GM19025 (cell line): ENCODE results near the gene ACKR3.

Experiments used
- ATAC-seq: cut with Tn5 transposase; IDR thresholded peaks from one replicate; pipeline ENCODE4 v1.9.1; 2021; ENCODE audit warnings: mild to moderate bottlenecking, low read depth, moderate library complexity; ENCODE audit not compliant: unreplicated experiment

Gene ACKR3

DNA sequence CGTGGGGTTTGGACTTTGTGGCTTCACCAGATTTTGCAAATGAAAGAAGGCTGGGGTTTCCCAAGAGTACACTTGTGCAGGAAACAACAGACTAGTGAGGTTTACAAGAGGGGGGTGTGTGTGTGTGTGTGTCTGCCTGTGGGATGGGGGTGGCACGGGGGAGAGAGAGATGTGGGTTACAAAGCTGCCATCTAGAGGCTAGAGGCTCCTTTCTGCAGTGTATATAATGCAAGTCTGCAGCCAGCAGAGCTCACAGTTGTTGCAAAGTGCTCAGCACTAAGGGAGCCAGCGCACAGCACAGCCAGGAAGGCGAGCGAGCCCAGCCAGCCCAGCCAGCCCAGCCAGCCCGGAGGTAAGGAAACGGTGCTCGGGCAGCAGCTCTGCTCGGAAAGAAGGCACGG, at the start of gene ACKR3:
Gene ACKR3 (plus strand): TSS at position 253 of the 401 bp plus-strand sequence. CDS start 10,641 bp downstream, outside the sequence.
- ATAC-seq = peak; percentile 75

DNA sequence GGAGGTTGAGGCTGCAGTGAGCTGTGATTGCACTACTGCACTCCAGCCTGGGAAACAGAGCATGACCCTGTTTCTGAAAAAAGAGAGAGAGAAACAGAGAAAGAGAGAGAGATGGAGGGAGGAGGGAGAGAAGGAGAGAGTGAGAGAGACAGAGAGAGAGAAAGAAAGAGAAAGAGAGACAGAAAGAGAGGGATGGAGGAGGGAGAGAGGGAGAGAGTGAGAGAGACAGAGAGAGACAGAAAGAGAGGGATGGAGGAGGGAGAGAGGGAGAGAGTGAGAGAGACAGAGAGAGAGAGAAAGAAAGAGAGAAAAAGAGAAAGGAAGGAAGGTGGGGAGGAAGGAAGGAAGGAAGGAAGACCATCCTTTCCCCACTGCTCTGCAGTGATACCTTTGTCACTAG, 48.1 kb upstream of the ACKR3 start:
- no peak for ATAC-seq

DNA sequence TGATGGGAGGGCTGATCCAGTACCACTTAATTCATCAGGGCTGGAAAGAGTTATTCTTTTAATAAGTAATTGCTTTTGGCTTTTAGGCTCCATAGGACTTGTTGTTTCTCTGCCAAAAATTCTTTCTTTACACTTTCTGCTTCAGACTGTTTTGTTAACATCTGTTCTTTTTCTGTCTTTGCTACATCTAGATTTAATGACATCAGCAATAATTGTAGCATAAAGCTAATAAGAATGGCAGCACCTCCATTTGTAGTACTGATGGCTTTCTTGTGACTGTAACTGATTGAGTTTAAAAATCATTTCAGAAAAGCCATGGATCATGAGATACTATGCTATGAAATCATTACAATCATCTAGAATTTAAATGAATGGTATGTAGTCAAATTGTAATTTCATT, 46.4 kb upstream of the ACKR3 start:
- no peak for ATAC-seq

- no peak for ATAC-seq
Measured at GRCh38 chr2:236525411-236525997, 44.1 kb upstream of the ACKR3 start.

- no peak for ATAC-seq
Measured at GRCh38 chr2:236526455-236527158, 43.0 kb upstream of the ACKR3 start.

DNA sequence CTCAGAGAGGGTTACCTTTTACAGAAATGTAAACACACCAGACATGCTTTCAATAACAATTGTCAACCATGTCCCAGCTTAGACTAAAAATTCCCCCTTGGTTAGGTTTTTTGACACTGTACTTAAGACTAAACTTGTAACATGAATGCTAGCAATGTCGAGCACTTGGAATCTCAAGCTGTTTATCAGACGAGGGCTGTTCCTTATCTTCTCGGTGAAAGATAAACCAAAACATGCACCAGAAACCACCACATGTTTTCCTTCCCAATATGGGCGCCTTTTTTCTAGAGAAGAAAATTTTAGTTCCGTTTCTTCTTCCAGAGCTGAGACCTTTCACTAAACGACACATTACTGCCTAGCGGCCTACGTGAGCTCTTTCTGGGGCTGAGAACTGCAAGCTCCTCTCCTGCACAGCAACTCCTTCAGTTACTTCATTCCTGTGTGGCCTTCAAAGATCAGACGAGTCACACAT, 42.4 kb upstream of the ACKR3 start:
- no peak for ATAC-seq

DNA sequence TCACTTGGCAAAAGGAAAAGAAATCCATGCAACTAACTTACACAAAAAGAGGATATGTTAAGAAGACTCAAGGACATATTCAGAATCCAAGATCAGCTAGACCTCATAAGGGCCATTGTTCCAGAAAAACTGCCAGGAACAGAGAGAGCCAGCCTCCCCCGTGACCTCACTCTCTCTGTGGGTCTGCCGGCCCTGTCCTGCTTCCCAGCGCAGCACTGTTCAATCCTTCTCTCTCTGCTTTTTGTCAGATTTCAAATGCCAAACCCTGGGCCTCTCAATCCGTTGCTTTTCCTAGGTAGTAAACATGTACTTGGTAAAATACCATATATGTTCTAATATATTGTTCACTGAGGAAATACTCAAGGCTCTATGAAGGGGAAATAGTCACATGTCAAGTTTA, 40.0 kb upstream of the ACKR3 start:
- ATAC-seq = no peak

DNA sequence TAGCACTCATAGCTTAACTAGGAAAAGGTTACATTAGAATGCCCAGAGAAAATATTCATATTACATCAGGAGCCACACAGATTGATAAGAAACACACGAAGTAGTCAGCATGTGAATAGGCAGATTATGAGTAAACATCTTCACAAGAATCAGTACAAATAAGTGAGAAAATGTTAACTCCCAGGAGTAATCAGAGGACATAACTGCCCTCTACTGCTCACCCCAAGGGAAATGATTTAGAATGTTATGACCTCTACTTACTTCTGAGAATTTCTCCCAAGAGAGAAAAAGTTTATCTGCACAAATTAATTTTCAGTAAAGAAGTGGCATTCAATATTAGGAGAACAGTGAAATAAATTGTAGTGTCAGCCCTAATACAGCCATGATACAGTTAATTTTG, 39.1 kb upstream of the ACKR3 start:
- no peak for ATAC-seq

DNA sequence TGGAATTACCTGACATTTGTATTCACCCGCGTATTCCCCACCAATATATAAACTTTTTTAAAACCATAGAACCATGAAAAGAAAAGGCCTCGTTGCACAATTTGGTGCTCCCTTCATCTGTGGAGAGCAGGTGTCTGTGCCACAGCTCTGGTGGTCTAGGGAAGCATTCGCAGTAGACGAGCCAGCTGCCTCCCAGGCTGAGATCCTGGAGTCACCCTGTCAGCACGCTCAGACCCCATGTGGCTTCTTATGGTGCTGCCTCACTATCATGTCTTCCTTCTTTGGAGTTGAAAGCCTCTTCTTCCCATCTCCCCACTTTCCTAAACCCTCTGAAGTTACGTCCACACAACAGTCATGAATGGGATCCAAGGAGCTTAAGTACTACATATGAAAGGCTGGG, 38.4 kb upstream of the ACKR3 start:
- no peak for ATAC-seq

- no peak for ATAC-seq
Measured at GRCh38 chr2:236531996-236532395, 37.6 kb upstream of the ACKR3 start.

DNA sequence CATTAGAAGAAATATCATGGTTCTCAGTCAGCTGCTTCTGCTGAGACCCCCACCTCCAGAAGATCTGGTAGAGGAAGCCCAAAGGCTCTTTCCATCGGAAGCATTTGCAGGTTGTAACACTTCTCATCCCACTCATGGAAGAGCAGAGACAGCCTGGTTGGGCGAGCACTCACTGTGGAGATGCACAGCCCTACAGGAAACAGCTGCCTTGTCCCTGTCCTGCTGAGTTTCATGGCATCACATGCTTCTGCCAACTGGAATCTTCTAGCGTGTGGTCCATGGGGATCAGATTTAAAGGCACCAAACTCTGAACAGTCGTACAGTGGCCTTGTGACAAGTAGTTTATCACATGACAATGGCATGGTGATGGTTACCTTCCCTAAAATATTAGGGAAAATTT, 36.3 kb upstream of the ACKR3 start:
- no peak for ATAC-seq

- ATAC-seq = no peak
Measured at GRCh38 chr2:236535024-236535423, 34.6 kb upstream of the ACKR3 start.

DNA sequence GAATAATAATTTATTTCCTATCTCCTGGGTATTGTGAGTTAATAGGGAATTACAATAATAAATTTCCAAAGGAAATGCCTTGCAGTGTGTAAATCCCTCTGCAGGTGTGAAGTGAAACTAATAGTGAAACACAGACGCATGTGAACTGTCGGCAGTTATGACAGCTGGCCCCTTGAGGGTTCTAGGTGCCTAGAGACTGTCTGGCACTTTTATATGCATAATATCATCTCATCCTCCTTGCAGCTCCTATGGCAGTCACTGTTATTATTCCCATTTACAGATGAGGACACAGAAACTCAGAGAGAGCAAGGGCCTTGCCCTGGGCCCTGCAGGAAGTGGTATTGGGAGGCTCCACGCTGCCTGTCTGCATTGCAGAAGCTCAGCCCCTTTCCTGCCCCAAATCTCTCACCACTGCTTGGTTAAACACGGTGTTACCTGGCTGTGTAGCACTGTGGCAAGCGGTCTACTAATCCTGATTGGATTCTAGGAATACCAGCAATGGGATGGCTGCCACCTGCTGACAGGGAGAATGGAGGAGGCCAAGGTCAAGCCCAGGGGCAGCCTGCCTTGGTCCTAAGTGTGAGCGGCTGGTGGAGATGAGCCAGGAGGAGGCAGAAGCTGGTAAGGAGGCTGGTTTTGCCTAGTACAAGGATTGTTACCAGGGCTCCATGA, 32.8 kb upstream of the ACKR3 start:
- ATAC-seq = peak; percentile 52

- ATAC-seq = no peak
Measured at GRCh38 chr2:236538242-236538641, 31.4 kb upstream of the ACKR3 start.

GRCh38 chr2:236541008-236541562, 28.5 kb upstream of the ACKR3 start:
- ATAC-seq = no peak

DNA sequence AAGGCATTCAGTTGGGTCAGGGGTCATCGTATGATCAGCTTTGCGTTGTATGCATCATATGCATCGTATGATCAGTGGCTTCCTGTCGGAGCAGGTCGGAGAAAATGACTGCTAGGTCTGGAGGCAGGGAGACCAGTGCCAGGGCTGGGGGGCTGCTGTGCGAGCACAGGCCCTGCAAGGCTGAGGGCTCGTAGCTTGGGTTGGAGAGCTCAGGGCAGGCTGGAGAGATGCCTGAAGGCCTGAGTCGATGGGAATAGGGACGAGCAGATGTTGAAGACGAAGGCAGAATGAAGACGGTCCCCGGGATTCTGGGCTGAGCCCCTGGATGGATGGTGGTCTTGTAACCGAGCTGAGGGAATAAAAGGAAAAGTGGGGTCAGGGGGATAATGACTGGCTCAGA, 25.3 kb upstream of the ACKR3 start:
- no peak for ATAC-seq

- ATAC-seq = peak; percentile 26
Measured at GRCh38 chr2:236545248-236545658, 24.4 kb upstream of the ACKR3 start.

DNA sequence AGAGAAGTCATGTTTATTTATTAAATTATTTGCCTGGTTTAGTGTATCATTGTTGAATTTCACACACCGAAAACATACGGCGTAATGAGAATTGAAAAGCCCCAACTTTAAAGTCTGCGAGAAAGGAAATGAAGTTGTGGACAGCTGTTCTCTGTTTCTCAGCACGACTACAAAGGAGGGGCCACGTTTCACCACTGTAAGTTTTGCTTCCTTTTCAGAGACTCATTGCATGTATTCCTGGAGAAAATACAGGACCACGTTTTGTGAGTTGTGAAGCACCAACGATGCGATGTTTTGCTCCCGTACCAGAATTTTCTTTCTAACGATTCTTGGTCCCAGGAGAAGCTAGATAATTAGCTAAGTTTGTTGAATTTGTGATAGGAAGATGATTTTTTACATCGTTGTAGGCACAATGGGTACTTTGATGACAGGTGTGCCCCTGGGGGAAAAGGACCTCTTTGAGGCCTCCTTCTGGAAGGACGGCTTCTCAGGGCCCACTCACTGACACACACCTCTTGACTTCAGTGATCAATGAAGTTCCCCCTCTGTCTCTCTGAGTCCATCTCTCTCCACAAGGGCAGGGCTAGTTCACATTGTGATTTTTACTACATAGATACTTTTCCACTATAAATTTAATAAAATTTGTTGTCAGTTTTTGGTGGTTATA, 23.7 kb upstream of the ACKR3 start:
- peak; percentile 56 for ATAC-seq

GRCh38 chr2:236546561-236547002, 23.0 kb upstream of the ACKR3 start:
- no peak for ATAC-seq

DNA sequence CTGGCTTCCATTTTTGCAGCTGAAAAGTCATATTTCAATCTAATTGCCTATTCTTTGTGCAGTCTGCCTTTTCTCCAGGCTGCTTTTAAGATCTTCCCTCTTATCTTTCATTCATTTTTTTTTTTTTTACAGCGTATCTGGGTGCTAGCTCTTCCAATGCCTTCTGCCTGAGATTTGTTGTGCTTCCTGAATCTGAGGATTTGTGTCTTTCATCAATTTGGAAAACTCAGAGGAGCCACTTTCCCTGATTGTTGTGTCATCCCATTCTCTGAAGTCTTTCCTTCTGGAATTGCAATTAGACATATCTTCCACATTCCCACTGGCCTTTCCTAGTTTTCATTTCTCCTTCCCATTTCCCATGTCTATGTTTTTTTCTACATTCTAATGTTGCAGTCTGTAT, 21.9 kb upstream of the ACKR3 start:
- ATAC-seq = no peak
